HG02884 (cell line): ENCODE measurements around the gene P4HTM.
"Not testable (repeated sequence)": the region's sequence is repeated elsewhere in the genome, so short reads cannot be mapped to it uniquely, and the experiment has no call there.

Experiments
- ATAC-seq: cut with Tn5 transposase; IDR thresholded peaks from one replicate; pipeline ENCODE4 v1.9.1; 2021; ENCODE audit warnings: mild to moderate bottlenecking, moderate library complexity; ENCODE audit not compliant: unreplicated experiment

P4HTM gene

DNA sequence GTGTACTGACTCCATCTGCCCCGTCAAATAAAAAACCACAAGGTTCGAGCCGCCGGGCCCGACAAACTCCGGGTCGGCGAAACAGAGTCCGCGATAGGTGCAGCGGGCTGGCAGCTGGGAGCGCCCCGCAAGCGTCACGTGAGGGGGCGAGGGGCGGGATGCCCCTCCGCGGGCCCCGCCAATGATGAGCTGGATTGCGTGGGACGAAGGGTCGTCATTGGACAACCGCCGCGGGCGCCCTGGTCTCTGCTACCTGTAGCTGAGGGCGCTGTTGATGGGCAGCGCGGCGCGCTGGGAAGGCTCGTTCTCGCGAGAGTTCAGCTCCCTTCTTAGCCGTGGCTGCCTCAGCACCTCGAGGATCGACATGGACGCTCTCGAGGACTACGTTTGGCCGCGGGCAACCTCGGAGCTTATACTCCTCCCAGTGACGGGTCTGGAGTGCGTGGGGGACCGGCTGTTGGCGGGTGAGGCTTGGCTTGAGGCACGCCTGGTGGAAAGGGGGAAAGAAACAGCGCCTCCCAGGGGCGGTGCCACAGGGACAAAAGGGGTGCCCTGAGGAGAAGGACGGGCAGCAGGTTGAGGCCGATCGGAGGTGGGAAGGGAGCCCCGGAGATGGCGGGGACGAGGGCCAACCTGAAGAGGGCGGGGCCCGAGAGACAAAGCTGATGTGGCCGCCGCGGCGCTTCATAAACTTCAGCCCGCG lies 17.2 kb downstream of the P4HTM start, which contains the start of gene WDR6:
Gene WDR6 (plus strand): TSS at position 324 of the 703 bp plus-strand sequence. CDS start 41 bp downstream, at position 365.
- peak; percentile 81 for ATAC-seq

DNA sequence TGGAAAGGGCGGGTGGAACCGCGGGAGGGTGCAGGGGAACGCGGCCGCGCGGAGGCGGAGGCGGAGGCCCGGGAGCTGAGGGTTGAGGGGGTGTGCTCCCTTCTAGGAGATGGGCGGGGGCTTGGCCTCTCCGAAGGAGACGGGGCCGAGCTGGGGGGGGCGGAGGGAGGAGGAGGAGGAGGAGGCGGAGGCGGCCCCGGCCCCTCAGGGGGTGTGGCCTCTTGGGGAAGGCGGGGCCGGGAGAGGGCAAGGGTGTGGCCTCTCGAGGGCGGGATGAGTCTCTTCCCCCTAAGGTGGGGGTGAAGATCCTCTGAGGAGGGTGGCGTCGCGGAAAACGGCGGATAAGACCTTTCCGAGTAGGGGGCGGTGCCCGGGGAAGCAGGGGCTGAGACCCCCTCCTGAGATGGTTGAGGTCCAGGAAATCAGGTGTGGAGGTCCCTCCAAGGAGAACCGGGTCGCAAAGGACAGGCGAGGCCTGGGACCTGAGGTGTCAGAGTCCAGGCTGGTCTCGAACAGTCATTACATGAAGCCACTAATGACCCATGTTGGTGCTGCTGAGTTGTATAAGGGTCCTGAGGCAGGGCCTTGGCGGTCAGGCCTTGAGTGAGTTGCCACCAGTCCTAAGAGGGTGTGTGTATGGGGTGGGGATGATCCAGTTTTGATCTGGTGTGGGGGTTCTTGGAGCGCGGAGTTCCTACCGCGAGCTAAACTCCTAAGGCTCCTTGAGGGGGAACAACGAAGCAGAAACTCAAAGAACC lies 17.9 kb downstream of the P4HTM start:
- peak; percentile 28 for ATAC-seq

DNA sequence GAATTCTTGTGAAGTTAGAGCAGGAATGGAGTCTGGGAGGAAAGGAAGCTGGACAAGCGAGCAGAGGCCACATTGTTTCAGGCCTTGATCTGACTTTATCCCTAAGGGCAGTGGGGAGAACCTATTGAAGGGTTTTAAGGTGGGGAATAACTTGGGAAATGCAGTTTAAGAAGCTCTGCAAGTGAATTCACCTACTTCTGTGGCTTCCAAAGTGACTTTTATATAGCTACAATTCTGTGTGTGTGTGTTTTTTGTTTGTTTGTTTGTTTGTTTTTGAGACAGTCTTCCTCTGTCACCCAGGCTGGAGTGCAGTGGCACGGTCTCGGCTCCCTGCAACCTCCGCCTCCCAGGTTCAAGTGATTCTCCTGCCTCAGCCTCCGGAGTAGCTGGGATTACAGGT lies 18.6 kb downstream of the P4HTM start:
- ATAC-seq: not testable (repeated sequence)

DNA sequence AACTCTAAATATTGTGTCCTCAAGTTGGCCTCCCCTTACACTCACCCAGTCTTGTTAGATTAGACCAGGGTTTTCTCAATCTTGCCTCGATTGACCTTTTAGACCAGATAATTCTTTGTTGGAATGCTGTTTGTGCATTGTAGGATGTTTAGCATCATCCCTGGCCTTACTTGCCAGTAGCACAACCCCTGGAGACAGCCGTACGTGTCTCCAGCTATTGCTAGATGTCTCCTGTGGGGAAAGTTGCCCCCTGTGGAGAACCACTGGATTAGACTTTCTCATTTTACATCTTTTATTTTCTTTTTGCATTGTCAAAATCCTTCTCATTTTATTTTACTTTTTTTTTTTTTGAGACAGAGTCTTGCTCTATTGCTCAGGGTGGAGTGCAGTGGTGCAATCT lies 19.4 kb downstream of the P4HTM start:
- no peak for ATAC-seq

DNA sequence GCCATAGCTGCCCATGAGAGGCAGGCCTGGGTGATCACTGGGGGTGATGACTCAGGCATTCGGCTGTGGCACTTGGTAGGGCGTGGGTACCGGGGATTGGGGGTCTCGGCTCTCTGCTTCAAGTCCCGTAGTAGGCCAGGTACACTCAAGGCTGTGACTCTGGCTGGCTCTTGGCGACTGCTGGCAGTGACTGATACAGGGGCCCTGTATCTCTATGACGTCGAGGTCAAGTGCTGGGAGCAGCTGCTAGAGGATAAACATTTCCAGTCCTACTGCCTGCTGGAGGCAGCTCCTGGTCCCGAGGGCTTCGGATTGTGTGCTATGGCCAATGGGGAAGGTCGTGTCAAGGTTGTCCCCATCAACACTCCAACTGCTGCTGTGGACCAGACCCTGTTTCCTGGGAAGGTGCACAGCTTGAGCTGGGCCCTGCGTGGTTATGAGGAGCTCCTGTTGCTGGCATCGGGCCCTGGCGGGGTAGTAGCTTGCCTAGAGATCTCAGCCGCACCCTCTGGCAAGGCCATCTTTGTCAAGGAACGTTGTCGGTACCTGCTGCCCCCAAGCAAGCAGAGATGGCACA lies 22.5 kb downstream of the P4HTM start:
- no peak for ATAC-seq

DNA sequence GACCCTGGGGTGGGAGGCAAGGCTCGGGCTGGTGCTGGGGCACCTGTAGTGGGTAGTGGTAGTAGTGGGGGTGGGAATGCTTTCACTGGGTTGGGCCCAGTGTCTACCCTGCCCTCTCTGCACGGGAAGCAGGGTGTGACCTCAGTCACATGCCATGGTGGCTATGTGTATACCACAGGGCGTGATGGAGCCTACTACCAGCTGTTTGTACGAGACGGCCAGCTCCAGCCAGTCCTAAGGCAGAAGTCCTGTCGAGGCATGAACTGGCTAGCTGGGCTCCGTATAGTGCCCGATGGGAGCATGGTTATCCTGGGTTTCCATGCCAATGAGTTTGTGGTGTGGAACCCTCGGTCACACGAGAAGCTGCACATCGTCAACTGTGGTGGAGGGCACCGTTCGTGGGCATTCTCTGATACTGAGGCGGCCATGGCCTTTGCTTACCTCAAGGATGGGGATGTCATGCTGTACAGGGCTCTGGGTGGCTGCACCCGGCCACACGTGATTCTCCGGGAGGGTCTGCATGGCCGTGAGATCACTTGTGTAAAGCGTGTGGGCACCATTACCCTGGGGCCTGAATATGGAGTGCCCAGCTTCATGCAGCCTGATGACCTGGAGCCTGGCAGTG lies 23.2 kb downstream of the P4HTM start:
- ATAC-seq: no peak

DNA sequence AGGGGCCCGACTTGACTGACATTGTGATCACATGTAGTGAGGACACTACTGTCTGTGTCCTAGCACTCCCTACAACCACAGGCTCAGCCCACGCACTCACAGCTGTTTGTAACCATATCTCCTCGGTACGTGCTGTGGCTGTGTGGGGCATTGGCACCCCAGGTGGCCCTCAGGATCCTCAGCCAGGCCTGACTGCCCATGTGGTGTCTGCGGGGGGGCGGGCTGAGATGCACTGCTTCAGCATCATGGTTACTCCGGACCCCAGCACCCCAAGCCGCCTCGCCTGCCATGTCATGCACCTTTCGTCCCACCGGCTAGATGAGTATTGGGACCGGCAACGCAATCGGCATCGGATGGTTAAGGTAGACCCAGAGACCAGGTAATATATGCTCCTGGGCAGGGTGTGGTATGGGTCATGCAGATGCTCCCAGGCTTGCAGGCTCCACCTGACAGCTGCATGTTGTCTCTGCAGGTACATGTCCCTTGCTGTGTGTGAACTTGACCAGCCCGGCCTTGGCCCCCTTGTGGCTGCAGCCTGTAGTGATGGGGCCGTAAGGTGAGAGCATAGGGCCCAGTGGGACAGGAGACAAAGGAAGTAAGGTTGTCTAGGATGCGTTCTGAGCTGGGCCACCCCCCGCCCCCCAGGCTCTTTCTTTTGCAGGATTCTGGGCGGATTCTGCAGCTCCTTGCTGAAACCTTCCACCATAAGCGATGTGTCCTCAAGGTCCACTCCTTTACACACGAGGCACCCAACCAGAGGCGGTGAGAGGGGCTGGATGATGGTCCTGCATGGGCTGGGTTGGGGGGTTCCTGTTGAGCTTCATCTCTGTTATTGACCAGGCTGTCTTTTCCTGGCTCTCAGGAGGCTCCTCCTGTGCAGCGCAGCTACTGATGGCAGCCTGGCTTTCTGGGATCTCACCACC lies 24.0 kb downstream of the P4HTM start:
- ATAC-seq: no peak

DNA sequence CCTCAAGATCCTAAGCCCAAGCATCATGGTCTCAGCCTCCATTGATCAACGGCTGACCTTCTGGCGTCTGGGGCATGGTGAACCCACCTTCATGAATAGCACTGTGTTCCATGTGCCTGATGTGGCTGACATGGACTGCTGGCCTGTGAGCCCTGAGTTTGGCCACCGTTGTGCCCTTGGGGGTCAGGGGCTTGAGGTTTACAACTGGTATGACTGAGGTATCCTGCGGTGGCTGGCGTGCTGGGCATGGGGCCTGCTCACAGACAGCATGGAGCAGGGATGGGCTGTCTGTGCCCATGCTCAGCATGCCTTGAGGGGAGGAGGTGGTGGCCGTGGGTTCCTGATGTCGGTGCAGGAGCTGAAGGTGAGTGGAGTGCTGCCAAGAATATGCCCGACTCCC lies 25.0 kb downstream of the P4HTM start:
- ATAC-seq: no peak

DNA sequence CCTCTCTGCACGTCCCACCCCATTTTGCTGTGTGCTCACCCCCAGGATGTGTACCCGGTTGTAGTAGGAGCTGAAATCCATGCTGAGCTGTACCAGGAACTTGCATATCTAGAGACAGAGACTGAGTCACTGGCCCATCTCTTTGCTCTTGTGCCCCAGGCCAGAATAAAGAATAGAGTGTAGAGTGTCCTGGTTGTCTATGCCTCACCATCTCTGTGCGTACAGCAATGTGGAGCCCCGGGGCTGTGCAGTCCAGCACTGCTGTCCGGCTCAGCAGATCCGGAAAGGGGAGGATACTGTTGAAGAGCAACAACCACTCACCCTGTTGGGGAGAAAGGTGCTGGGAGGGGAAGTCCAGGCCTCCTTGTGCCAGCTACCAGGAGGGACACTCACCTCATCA lies 25.7 kb downstream of the P4HTM start:
- no peak for ATAC-seq

DNA sequence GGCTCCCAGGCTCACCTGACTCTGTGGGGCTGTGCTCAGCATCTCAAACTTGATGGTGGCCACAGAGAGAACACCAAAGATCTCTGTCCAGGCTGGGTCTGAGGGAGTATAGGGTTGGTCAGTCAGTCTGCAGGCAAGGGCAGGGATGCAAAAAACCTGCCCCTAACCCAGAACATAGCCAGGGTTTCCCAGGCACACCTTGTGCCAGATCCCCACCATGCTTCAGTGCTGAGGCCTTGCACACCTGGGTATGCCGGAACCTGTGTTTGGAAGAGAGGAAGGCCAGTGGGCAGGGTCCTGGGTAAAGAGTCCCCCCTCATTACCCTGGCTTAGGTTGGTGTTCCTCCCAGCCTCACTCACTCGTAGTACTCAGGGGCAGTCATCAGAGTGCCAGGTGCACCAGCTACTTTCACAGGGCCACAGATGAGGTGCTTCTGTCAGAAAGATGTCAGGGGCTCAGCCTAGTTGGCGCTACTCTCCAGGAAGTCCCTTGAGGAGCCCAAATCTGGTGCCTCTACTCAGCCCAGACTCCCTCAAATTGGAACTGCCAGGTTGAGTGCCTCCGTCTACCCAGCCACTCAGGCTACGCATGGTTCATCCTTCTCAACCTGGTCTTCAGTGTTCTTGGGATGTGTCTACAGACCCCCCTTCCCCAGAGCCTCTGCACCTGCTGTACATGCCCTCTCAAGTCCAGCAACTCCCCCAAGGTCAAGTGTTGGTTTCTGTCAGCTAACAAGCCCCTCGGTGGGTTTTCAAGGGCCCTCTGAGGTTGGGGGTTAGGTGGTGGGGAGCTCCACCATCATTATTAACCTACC lies 26.6 kb downstream of the P4HTM start:
- no peak for ATAC-seq

DNA sequence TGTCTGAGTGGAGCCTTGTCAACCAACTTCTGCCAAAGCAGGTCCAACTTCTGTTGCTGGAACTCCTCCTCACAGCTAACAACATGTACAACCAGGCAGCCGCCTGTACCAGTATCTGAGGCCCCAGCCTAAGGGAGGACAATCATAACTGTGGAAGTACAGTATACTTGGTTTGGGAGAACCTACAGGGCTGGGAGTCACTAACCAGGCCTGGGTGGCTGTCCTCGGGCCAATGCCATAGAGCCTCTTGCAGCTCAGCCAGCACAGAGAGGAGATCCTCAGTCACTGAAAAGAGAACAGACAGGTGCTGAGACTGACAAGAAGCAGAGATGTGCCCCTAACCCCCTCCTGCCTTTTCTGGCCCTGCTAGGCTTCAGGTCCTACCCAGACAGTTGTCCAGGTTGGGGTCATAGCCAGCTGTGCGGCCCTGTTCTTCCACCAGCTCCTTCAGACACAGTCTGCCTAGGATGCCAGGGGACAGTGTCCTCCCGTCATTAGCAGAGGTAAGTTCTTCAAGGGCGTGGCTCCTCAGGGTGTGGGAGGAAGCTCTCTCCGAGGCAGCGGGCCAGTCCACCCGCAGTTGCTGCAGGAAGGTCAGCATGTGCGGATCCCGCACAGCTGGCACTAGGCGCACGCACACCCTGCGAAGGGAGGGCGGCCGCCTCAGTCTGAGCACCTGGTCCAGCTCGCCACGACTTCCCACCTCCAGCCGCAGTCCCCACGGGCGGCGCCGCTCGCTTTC lies 27.4 kb downstream of the P4HTM start:
- no peak for ATAC-seq

DNA sequence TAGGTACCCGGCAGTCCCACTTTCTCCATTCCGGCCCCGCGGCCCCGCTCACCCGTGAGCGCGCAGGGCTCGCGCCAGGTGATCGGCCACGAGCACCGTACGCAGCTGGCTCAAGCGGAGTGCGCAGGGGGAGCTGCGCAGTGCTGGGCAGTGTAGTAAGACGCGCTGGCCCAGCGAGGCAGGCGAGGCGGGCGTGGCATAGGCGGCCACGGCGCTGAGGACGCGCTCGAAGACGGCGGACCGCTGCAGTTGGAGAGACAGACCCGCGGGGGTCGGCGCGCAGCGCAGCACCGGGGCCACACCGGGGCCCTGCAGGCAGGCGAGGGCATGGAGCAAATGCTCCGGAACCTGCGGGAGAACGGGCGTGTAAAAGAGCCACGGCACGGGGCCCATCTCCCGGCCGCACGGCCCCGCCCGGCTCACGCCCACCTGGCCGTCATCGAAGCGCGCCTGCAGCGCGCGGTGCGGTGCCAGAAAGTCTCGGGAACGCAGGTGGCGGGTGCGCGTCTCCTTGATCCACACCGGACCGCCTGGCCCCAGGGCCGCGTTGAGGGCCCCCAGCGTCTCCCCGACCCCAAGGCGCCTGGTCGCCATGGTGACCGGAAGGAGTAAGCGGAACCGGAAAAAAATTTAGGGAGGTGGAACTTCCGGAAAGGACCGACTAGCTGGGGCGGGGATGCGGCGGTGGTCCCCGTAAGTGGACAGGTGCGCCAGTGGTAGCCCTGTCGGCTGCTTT lies 28.1 kb downstream of the P4HTM start, which contains the start of gene DALRD3:
Gene DALRD3 (minus strand): TSS at position 610 of the 736 bp plus-strand sequence. CDS start 16 bp downstream, at position 594.
- ATAC-seq: no peak

DNA sequence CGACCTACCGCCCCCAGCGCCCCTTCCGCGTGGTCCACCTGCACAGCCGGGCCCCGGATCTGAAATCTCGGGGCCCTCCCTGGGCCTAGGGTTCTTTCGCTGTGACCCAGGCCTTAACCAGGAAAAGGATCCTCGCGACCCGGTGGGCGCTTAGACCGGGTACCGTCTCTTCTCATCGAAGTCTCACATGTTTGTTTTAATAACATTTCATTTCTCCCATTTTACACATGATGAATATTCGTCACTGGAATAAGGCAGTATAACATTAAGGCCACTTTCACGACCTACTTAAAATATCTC lies 28.6 kb downstream of the P4HTM start:
- no peak for ATAC-seq

DNA sequence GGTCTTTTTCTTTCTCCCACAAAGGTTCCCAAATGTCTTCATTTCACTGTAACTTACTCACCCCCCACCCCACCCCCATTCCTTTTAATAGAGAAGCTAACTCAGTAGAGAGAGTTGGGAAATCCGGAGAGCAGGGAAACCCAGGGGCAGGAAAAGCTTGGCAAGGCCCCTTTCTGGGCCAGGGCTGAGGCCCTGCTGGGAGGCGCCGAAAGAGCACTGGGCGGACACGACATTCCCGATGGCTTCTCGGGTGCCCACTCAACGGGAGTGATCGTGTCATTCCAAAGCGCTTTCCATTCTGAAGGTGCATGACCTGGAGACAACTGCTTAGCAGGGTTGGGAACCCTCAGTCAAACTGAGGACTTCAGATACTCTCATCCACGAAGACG lies 29.9 kb downstream of the P4HTM start:
- no peak for ATAC-seq

DNA sequence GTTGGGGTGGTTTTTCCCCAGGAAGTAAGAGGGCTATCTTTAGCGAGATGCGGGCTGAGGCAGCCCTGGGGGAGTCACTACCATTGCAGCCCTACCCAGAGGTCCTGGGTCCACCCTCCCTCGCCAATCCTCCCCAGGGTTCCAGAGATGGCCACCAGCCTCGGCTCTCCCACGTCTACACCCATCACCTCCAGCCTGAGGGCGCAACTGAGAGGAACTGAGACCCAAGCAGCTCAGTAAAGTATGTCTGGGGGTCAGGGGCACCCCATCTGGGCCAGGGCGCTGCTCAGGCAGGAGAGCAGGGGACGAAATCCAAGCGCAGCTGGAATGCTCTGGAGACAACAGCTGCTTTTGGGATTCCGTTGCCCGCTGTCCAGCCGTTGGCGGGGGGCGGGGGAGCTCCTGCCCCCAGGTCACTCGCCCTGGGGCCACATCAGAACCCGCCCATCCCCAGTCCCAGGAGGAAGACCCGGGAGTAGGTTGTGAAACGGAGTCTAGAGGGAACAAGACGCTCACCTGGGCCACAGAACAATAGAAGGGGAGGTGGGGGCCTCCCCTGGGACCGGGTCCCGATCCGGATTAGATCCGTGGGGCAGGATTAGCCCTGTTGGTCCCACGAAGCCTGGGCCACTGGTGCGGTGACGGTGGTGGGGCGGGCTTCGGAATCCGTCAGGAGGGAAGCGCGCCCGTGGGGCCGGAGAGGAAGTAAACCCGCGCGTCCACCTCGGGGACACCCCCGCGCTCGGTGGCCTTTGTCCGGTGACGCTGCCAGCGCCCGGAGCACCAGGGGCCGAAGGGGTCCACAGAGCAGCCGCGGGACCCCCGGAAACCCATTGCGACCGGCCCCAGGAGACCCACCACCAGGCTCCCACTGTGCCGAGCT lies 30.5 kb downstream of the P4HTM start:
- no peak for ATAC-seq

DNA sequence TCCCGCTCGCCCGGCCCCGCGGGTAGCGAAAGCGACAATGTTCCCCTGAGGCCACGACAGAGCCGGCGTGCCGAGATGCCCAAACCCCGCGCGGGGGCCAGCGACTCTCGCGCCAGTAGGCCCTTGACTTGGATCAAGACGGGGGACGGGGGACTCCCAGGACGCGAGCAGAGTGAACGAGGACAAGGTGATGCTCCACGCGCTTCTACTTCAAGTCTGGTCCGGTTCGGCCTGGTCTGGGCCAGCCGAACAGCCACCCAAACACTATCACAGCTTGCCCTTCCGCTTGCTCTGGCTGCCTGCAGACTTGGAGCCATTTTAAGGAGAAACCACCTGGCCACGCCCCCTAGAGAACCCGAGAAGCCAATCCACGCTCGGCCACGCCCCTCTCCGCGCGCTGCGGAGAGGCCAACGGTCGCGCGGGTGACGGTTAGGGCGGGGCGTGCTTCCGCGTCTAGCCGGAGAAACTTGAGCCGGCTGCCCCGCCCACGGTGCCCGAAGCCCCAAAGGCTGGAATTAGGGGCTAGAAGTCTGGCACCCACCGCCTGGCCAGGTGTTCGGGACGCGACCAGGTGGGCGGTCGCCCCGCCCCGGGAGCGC lies 31.3 kb downstream of the P4HTM start:
- peak; percentile 44 for ATAC-seq
